Airway epithelial cell (primary cell): ENCODE results near the gene SFXN2. TPM values are rescaled to one million over a fixed set of nuclear protein-coding genes. Genes with fewer than 3 reads are reported as not detected.

ENCODE experiments used
- total RNA-seq: library from RNA; depleted of rRNA; stranded (reverse); fragments of >200 nt; gene quantifications from 2 replicates; pipeline ENCODE4 v1.2.3, GENCODE V29; 2015

Gene SFXN2
- 2.8 and 3.2 TPM in 2 replicates for total RNA-seq

DNA sequence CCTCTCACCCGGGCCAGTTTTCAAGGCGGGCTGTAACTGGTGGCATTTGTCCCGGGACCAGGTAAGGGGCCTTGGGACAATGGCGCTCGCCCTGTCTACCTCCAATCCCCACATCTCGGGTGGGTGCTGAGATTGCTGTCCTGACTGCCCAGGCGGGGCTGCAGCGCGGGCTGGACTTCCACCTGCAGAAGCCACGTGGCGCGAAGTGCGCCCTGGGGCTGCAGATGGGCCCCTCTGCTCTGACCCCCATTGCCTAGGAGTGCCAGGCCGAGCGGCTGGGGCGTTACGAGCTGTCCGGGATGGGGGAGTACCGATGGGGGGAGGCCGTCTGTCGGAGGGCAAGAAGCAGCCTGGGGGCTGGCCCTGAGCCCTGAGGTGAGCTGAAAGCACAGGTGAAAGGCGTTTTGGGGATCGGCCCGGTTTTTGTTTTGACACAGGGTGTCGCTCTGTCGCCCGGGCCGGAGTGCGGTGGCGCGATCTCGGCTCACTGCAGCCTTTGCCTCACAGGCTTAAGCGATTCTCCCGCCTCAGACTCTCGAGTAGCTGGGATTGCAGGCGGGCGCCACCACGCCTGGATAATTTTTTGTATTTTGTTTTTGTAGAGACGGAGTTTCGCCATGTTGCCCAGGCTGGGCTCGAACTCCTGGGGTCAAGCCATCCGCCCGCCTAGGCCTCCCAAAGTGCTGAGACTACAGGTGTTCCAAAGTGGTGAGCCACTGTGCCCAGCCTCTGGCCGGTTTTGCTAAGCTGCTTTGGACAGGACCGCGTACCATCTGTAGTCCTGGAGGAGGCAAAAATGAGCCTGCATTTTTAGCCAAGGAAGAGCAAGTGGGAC lies at the start of gene SFXN2:
TSS of gene SFXN2 (plus strand) at position 16 of the 835 bp plus-strand sequence. CDS start 12,001 bp downstream, outside the sequence.

DNA sequence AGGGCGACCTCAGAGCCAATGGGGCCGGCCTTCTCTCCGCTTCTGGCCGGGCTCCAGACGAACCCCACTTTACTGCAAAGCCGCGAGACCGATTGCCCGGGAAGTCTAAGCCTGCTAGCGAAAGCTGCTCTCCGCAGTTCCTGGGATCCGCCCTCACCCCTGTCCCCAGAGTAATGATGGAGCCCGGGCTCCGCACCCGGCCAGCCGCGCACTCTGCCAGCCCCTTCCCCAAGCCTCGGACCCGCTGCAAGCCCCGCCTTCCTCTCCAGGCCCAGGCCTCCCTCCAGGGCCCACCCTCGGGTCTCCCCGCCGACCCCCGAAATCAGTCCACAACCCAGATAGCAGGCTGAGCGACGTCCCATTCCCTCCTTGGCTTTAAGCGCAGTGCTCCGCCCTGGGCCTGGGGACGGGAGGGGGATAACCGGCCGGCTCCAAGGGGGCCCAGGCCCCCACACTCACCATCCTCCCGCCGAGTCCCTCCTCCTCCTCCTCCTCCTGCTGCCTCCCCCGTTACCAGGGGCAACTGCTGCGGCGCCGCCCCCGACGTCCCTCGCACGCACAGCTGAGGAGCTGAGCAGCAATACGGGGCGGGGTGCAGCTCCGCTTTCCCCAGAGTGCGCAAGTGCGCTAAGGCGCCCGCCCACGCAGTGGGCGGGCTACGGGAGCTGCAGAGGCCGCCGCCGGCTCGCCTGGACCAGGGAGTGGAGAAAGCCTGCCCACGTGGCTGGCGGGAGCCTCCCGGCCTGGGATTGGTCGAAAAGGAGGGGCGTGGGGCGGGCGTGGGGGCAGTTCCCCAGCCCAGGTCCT lies 419 bp upstream of the SFXN2 start, which contains the start of gene ARL3:
TSS of gene ARL3 (minus strand) at position 584 of the 807 bp plus-strand sequence. CDS start at position 462, 122 bp downstream.

DNA sequence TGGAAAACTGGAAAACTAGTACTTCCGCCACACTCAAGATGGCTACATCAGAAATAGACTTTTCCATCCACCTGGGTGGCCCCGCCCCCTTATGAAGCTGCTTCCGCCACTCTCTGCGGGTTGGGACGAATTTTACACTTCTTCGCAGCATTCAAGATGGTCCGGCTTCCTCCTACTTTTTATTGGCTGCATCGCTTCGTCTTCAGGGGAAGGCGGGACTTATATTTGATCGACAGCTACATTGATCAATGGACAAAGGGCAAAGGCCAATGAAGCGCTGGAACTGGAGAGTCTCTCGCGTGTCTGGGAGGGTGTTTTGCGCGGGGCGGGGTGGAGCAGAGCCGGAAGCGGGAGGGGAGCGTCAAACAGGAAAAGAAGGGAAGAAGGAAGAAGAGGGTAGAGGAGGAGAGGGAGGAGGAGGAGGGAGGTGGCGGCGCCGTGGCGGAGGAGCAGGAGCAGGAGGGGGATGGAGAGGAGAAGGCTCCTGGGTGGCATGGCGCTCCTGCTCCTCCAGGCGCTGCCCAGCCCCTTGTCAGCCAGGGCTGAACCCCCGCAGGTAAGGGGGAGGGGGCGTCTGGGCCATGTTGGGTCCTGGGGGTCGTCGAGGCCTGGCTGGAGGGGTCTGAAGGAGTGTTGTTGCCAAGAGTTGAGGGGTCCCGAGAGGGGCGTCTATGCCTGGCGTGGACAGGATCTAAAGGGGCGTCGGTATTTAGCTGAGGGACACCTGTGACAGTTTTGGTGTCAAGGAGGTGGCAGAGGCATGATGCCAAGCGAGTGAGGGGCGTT lies 29.3 kb downstream of the SFXN2 start, which contains the start of gene WBP1L:
TSS of gene WBP1L (plus strand) at position 361 of the 786 bp plus-strand sequence. CDS start at position 467, 106 bp downstream.

Other genes starting within 250 kb of the SFXN2 start
- gene ACTR1A, start 211.9 kb upstream of the SFXN2 start, total RNA-seq: 105 and 138 TPM in 2 replicates
- 5.3 and 6.8 TPM in 2 replicates for gene SUFU, start 210.7 kb upstream of the SFXN2 start, total RNA-seq
- 80.5 and 84.4 TPM in 2 replicates for gene TRIM8, start 70.2 kb upstream of the SFXN2 start, total RNA-seq
- 6.6 and 9.6 TPM in 2 replicates for gene ARL3, start 239 bp upstream of the SFXN2 start, total RNA-seq
- gene WBP1L, start 29.3 kb downstream of the SFXN2 start, total RNA-seq: 37.9 and 53.0 TPM in 2 replicates
- not detected in 2 replicates for gene CYP17A1, start 122.8 kb downstream of the SFXN2 start, total RNA-seq
- 9.5 and 11.7 TPM in 2 replicates for gene BORCS7, start 139.6 kb downstream of the SFXN2 start, total RNA-seq
- 2.1 and 3.2 TPM in 2 replicates for gene AS3MT, start 154.8 kb downstream of the SFXN2 start, total RNA-seq
- gene CNNM2, start 203.7 kb downstream of the SFXN2 start, total RNA-seq: 2.8 and 2.9 TPM in 2 replicates